AG09309 (cell line): ENCODE results near the gene MINDY2.

Experiments
- DNase-seq: peaks from one replicate; pipeline ENCODE4 v3.0.0-alpha.2; 2010; ENCODE audit warnings: low read depth
- H3K4me3 ChIP-seq: 2 replicates; pipeline ENCODE4 v1.5.1; 2011; ENCODE audit warnings: mild to moderate bottlenecking, low read depth, low read length, moderate library complexity; ENCODE audit not compliant: control insufficient read depth
- CTCF ChIP-seq: IDR thresholded peaks from 2 replicates; pipeline ENCODE4 v1.5.1; 2011; ENCODE audit warnings: mild to moderate bottlenecking, low read depth, low read length, inconsistent platforms; ENCODE audit not compliant: insufficient read depth, control insufficient read depth; ENCODE audit errors: missing control alignments

The MINDY2 gene

DNA sequence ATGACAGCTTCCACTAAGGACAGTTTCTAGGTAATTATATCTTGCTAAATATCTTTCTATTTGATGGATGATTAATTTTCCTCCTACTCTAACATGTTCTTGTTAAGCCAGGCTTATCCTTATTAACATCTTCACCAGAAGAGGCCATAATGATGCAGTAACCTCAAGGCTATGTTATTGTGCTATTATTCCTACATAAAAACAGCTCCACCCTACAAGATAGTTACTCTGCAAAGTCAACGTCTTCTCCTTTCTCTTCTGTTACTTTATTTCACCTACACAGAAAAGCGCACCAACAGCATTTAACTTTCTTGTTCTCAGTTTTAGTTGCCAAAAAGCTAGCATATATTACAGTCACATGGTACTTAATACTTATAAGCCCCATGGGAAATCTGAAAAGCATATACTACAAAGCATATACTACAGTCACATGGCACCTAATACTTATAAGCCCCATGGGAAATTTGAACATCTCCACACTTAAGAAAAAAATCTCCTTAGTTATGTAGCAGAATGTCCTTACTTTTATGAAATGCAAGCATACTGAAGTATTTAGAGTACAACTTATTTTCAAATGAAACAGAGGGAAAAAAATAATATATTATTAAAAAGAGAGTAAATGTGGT is 35.0 kb upstream of the MINDY2 start:
- no peak for DNase-seq
- TF ChIP-seq CTCF: no peak
- H3K4me3 ChIP-seq: no peak overlapping the region

DNA sequence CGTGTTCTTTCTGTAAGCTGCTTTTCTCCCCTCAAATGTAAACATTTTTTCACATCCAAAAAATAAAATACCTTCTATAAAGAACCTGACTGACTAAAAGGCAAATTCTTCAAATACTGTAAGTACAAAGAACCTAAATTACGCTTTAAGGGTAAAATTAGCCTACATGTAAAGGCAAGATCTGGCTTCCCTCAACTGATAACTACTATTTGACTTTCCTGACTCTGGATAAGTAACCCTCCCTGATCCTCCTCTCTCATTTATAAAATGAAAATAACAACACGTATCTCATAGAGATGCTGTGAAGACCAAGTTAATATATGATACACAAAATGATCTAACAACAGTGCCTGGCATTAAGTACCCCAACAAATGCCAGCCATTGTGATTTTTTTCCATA is 33.8 kb upstream of the MINDY2 start:
- TF ChIP-seq CTCF: no peak
- H3K4me3 ChIP-seq: no peak overlapping the region
- DNase-seq: no peak

GRCh38 chr15:58738046-58738707 is 32.9 kb upstream of the MINDY2 start:
- H3K4me3 ChIP-seq: no peak overlapping the region
- DNase-seq: no peak
- no peak for TF ChIP-seq CTCF

DNA sequence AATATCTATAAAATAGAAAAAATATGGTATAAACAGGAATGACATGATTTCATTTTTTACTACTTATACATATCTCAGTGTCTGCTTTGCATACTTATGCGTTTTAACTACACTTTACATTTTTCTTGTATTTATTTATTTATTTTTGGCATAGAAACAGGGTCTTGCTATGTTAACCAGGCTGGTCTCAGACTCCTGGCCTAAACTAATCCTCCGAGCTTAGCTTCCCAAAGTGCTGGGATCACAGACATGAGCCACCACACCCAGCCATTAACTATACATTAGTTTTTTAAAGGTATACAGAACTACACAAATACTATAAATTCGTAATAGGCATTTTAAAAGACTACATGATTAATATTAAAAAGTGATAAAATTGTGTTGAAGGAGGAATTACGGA is 30.7 kb upstream of the MINDY2 start:
- no peak overlapping the region for H3K4me3 ChIP-seq
- TF ChIP-seq CTCF: no peak
- DNase-seq: no peak

GRCh38 chr15:58741032-58741431 is 30.1 kb upstream of the MINDY2 start:
- TF ChIP-seq CTCF: no peak
- no peak for DNase-seq
- H3K4me3 ChIP-seq: no peak overlapping the region

GRCh38 chr15:58742022-58742813 is 28.9 kb upstream of the MINDY2 start:
- no peak overlapping the region for H3K4me3 ChIP-seq
- DNase-seq: no peak
- no peak for TF ChIP-seq CTCF
